HG02981 (cell line): ENCODE results near the gene ZNF805.
"Not testable (repeated sequence)": the region's sequence is repeated elsewhere in the genome, so short reads cannot be mapped to it uniquely, and the experiment has no call there.

Source experiments
- ATAC-seq: cut with Tn5 transposase; IDR thresholded peaks from one replicate; pipeline ENCODE4 v1.9.1; 2021; ENCODE audit warnings: mild to moderate bottlenecking, moderate library complexity; ENCODE audit not compliant: unreplicated experiment

Gene ZNF805

GRCh38 chr19:57240311-57241090 is at the start of gene ZNF805:
Gene ZNF805, plus strand, starts transcription at chr19:57240632. Its CDS starts 260 bp downstream, at chr19:57240892.
- ATAC-seq, result peak; percentile 91

- peak; percentile 95 for ATAC-seq
Observed at GRCh38 chr19:57191141-57192076, 49.0 kb upstream of the ZNF805 start, which contains the start of gene ZNF264. Gene ZNF264, plus strand, starts transcription at chr19:57191500. Its CDS starts 414 bp downstream, at chr19:57191914.

GRCh38 chr19:57192077-57192420 is 48.4 kb upstream of the ZNF805 start:
- no peak for ATAC-seq

- ATAC-seq, result no peak
Observed at GRCh38 chr19:57192993-57193392, 47.4 kb upstream of the ZNF805 start.

GRCh38 chr19:57197874-57198273 is 42.6 kb upstream of the ZNF805 start:
- not testable (repeated sequence) for ATAC-seq

- ATAC-seq, result no peak
Observed at GRCh38 chr19:57202160-57202559, 38.3 kb upstream of the ZNF805 start.

- ATAC-seq, result no peak
Observed at GRCh38 chr19:57210381-57210780, 30.1 kb upstream of the ZNF805 start.

GRCh38 chr19:57212109-57212508 is 28.3 kb upstream of the ZNF805 start:
- ATAC-seq, result no peak

GRCh38 chr19:57227502-57227901 is 12.9 kb upstream of the ZNF805 start:
- ATAC-seq, result no peak

- no peak for ATAC-seq
Observed at GRCh38 chr19:57231686-57232085, 8.7 kb upstream of the ZNF805 start.

GRCh38 chr19:57233207-57233606 is 7.2 kb upstream of the ZNF805 start:
- no peak for ATAC-seq

- ATAC-seq, result no peak
Observed at GRCh38 chr19:57239982-57240310, 486 bp upstream of the ZNF805 start.

- no peak for ATAC-seq
Observed at GRCh38 chr19:57241176-57241575, 744 bp downstream of the ZNF805 start.

- no peak for ATAC-seq
Observed at GRCh38 chr19:57242821-57243220, 2.4 kb downstream of the ZNF805 start.

- ATAC-seq, result no peak
Observed at GRCh38 chr19:57244513-57244912, 4.1 kb downstream of the ZNF805 start.

- ATAC-seq, result no peak
Observed at GRCh38 chr19:57245066-57245465, 4.6 kb downstream of the ZNF805 start.

GRCh38 chr19:57245959-57246358 is 5.5 kb downstream of the ZNF805 start:
- ATAC-seq, result no peak

- no peak for ATAC-seq
Observed at GRCh38 chr19:57248646-57249045, 8.2 kb downstream of the ZNF805 start.

GRCh38 chr19:57249329-57249728 is 8.9 kb downstream of the ZNF805 start:
- no peak for ATAC-seq

- ATAC-seq, result not testable (repeated sequence)
Observed at GRCh38 chr19:57253767-57254166, 13.3 kb downstream of the ZNF805 start.

- no peak for ATAC-seq
Observed at GRCh38 chr19:57262044-57262443, 21.6 kb downstream of the ZNF805 start.

- no peak for ATAC-seq
Observed at GRCh38 chr19:57263244-57263741, 22.9 kb downstream of the ZNF805 start.
